SK-N-SH treated with all-trans-retinoic acid at 6 μM for 48 hours (cell line): ENCODE results near the gene ABCA10.

Experiments
- ATAC-seq: fragments of 200-7000 bp; cut with Tn5 transposase; 3 replicates; pipeline ENCODE4 v1.9.1; 2020; ENCODE audit warnings: mild to moderate bottlenecking, moderate library complexity
- BACH2 ChIP-seq: fragments of 250-450 bp; sonication (Bioruptor Pico); IDR thresholded peaks from 2 replicates; pipeline ENCODE4 v1.9.0; 2021; ENCODE audit warnings: mild to moderate bottlenecking, borderline replicate concordance
- CREB5 ChIP-seq: fragments of 250-450 bp; sonication (Bioruptor Pico); IDR thresholded peaks from 2 replicates; pipeline ENCODE4 v1.5.1; 2020; ENCODE audit warnings: low read depth, mild to moderate bottlenecking, moderate library complexity
- CSDC2 ChIP-seq: fragments of 250-450 bp; sonication (Bioruptor Pico); IDR thresholded peaks from 2 replicates; pipeline ENCODE4 v1.5.0; 2020; ENCODE audit warnings: mild to moderate bottlenecking, moderate library complexity
- CSRNP3 ChIP-seq: fragments of 250-450 bp; sonication (Bioruptor Pico); IDR thresholded peaks from 2 replicates; pipeline ENCODE4 v1.5.1; 2021; ENCODE audit warnings: mild to moderate bottlenecking, moderate library complexity
- GLIS3 ChIP-seq: fragments of 250-450 bp; sonication (Bioruptor Pico); IDR thresholded peaks from 2 replicates; pipeline ENCODE4 v1.5.0; 2020; ENCODE audit warnings: mild to moderate bottlenecking, moderate library complexity
- ISL1 ChIP-seq: fragments of 250-450 bp; sonication (Bioruptor Pico); IDR thresholded peaks from 2 replicates; pipeline ENCODE4 v2.1.2; 2022; ENCODE audit warnings: mild to moderate bottlenecking, moderate library complexity
- OSR1 ChIP-seq: fragments of 250-450 bp; sonication (Bioruptor Pico); IDR thresholded peaks from 2 replicates; pipeline ENCODE4 v1.8.0; 2022; ENCODE audit warnings: moderate library complexity, mild to moderate bottlenecking, inconsistent platforms
- PATZ1 ChIP-seq: fragments of 250-450 bp; sonication (Bioruptor Pico); IDR thresholded peaks from 2 replicates; pipeline ENCODE4 v1.8.0; 2020; ENCODE audit warnings: mild to moderate bottlenecking, moderate library complexity, borderline replicate concordance
- POU6F1 ChIP-seq: fragments of 250-450 bp; sonication (Bioruptor Pico); IDR thresholded peaks from 2 replicates; pipeline ENCODE4 v1.8.0; 2021; ENCODE audit warnings: low read depth, mild to moderate bottlenecking, moderate library complexity, borderline replicate concordance
- RARB ChIP-seq: fragments of 250-450 bp; sonication (Bioruptor Pico); IDR thresholded peaks from 2 replicates; pipeline ENCODE4 v1.8.0; 2021; ENCODE audit warnings: mild to moderate bottlenecking, moderate library complexity
- SNAI2 ChIP-seq: fragments of 250-450 bp; sonication (Bioruptor Pico); IDR thresholded peaks from 2 replicates; pipeline ENCODE4 v1.5.0; 2020; ENCODE audit warnings: mild to moderate bottlenecking, moderate library complexity
- TSHZ2 ChIP-seq: fragments of 250-450 bp; sonication (Bioruptor Pico); IDR thresholded peaks from 2 replicates; pipeline ENCODE4 v1.5.0; 2020; ENCODE audit warnings: mild to moderate bottlenecking, moderate library complexity
- ZC3H10 ChIP-seq: fragments of 250-450 bp; sonication (Bioruptor Pico); IDR thresholded peaks from 2 replicates; pipeline ENCODE4 v1.5.1; 2021; ENCODE audit warnings: mild to moderate bottlenecking, moderate library complexity
- ZFP3 ChIP-seq: fragments of 250-450 bp; sonication (Bioruptor Pico); IDR thresholded peaks from 2 replicates; pipeline ENCODE4 v1.5.0; 2020; ENCODE audit warnings: mild to moderate bottlenecking, moderate library complexity
- ZFP30 ChIP-seq: fragments of 450-650 bp; formaldehyde crosslinking; IDR thresholded peaks from 2 replicates; pipeline ENCODE4 v1.5.0; 2022; ENCODE audit warnings: mild to moderate bottlenecking, moderate library complexity
- ZNF565 ChIP-seq: fragments of 450-650 bp; formaldehyde crosslinking; conservative IDR thresholded peaks from 2 replicates; pipeline ENCODE4 v1.5.0; 2020; ENCODE audit warnings: low read depth, mild to moderate bottlenecking, moderate library complexity
- ZNF8 ChIP-seq: fragments of 450-650 bp; formaldehyde crosslinking; IDR thresholded peaks from 2 replicates; pipeline ENCODE4 v1.5.0; 2020; ENCODE audit warnings: mild to moderate bottlenecking, moderate library complexity

Gene ABCA10

GRCh38 chr17:69142175-69142802 lies 86.3 kb downstream of the ABCA10 start:
- ATAC-seq = peak; percentile 71
- TF ChIP-seq ZC3H10 (CRISPR knock-in tag) (no peak), PATZ1 (CRISPR knock-in tag) (no peak), BACH2 (CRISPR knock-in tag) (no peak), SNAI2 (no peak), ZNF565 (CRISPR knock-in tag) (no peak), ZNF8 (no peak), TSHZ2 (CRISPR knock-in tag) (no peak), OSR1 (CRISPR knock-in tag) (no peak), ZFP3 (no peak), ISL1 (CRISPR knock-in tag) (no peak), CSRNP3 (no peak)
- TF ChIP-seq, all 23 proteins: peak for 0

GRCh38 chr17:69141431-69142174 lies 87.0 kb downstream of the ABCA10 start, which contains the start of gene ABCA6:
Gene ABCA6 (minus strand): TSS chr17:69141895. CDS start chr17:69140703, 1,192 bp downstream.
- ATAC-seq = peak; percentile 83
- no peak for TF ChIP-seq CREB5
- TF ChIP-seq GLIS3 (CRISPR knock-in tag) = no peak
- no peak for TF ChIP-seq ZNF8
- no peak for TF ChIP-seq ZNF565 (CRISPR knock-in tag)
- TF ChIP-seq ISL1 (CRISPR knock-in tag) = no peak
- TF ChIP-seq SNAI2 = no peak
- TF ChIP-seq ZFP3 = no peak
- no peak for TF ChIP-seq CSDC2
- no peak for TF ChIP-seq CSRNP3
- TF ChIP-seq PATZ1 (CRISPR knock-in tag) = no peak
- TF ChIP-seq TSHZ2 (CRISPR knock-in tag) = no peak
- TF ChIP-seq RARB (CRISPR knock-in tag) = no peak
- TF ChIP-seq POU6F1 (CRISPR knock-in tag) = no peak
- no peak for TF ChIP-seq ZFP30 (CRISPR knock-in tag)
- TF ChIP-seq, all 23 proteins: peak for 0
